GM19035 (cell line): ENCODE results near the gene STAB1.
A peak's percentile ranks its signal among the peaks of the same experiment; 100 is the strongest.

Experiments used
- ATAC-seq: cut with Tn5 transposase; IDR thresholded peaks from one replicate; pipeline ENCODE4 v1.9.1; 2021; ENCODE audit not compliant: unreplicated experiment

STAB1 gene

GRCh38 chr3:52494886-52495495, at the start of gene STAB1:
STAB1 (plus strand) TSS chr3:52495338; CDS start chr3:52495414, 76 bp downstream.
- no peak for ATAC-seq

- no peak for ATAC-seq
These were observed 49.1 kb upstream of the STAB1 start for GRCh38 chr3:52446042-52446441.

GRCh38 chr3:52446631-52447511, 48.3 kb upstream of the STAB1 start:
- no peak for ATAC-seq

- ATAC-seq = no peak
These were observed 47.4 kb upstream of the STAB1 start for GRCh38 chr3:52447512-52448355.

- ATAC-seq = no peak
These were observed 44.5 kb upstream of the STAB1 start for GRCh38 chr3:52450489-52451236.

- no peak for ATAC-seq
These were observed 43.7 kb upstream of the STAB1 start for GRCh38 chr3:52451237-52452083.

GRCh38 chr3:52452126-52452525, 43.0 kb upstream of the STAB1 start:
- ATAC-seq = no peak

- no peak for ATAC-seq
These were observed 42.4 kb upstream of the STAB1 start for GRCh38 chr3:52452570-52453221.

- ATAC-seq = no peak
These were observed 41.5 kb upstream of the STAB1 start, which contains the start of gene TNNC1 for GRCh38 chr3:52453496-52454249. TNNC1 (minus strand) TSS chr3:52454041; CDS start chr3:52454015, 26 bp downstream.

GRCh38 chr3:52454250-52454937, 40.7 kb upstream of the STAB1 start:
- ATAC-seq = no peak

- no peak for ATAC-seq
These were observed 40.2 kb upstream of the STAB1 start for GRCh38 chr3:52454938-52455282.

GRCh38 chr3:52455283-52456168, 39.6 kb upstream of the STAB1 start, which contains the start of gene NISCH:
NISCH (plus strand) TSS chr3:52455604; CDS start chr3:52455642, 38 bp downstream.
- peak; percentile 80 for ATAC-seq

GRCh38 chr3:52456169-52456799, 38.9 kb upstream of the STAB1 start:
- no peak for ATAC-seq

- ATAC-seq = no peak
These were observed 38.3 kb upstream of the STAB1 start for GRCh38 chr3:52456800-52457183.

- ATAC-seq = no peak
These were observed 36.9 kb upstream of the STAB1 start for GRCh38 chr3:52458031-52458760.
